Measurements from ENCODE around the gene CCDC88B.

CCDC88B gene

GRCh38 chr11:64360448-64360921 lies 20.5 kb downstream of the CCDC88B start:
- no peak for DNase-seq (ENCODE audit: low read depth)
- TF ChIP-seq CTCF (IDR thresholded peaks at IDR 0.05; ENCODE audit: low read depth, low read length, missing control alignments), result no peak
- H3K4me3 ChIP-seq (ENCODE audit: low read depth, low read length), result no peak overlapping the region

GRCh38 chr11:64361659-64362058 lies 21.7 kb downstream of the CCDC88B start:
- no peak for DNase-seq (ENCODE audit: low read depth)
- no peak overlapping the region for H3K4me3 ChIP-seq (ENCODE audit: low read depth, low read length)

DNA sequence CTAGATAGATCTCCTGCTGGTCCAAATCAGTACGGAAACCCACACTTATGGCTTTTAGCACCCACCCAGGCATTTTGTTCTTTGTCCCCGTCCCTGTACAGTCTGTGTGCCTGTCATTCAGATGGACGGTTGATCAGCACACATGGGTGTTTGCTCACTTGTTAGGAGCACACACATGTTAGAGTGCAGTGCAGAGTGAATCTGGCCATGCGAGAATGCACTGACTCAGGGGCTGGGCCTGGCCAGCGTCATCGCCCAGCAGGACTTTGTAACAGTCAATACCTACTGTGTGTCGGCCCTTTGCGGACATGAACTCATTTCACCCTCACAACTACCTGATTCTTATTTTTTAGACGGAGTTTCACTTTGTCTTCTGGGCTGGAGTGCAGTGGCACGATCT lies 22.3 kb downstream of the CCDC88B start:
- no peak for DNase-seq (ENCODE audit: low read depth)
- no peak for TF ChIP-seq CTCF (IDR thresholded peaks at IDR 0.05; ENCODE audit: low read depth, low read length, missing control alignments)
- no peak overlapping the region for H3K4me3 ChIP-seq (ENCODE audit: low read depth, low read length)

More at GRCh38 chr11:64361659-64362058, 21.7 kb downstream of the CCDC88B start:
- TF ChIP-seq CTCF (IDR thresholded peaks at IDR 0.05; ENCODE audit: low read depth, low read length, missing control alignments), result no peak

GRCh38 chr11:64364435-64364834 lies 24.4 kb downstream of the CCDC88B start:
- H3K4me3 ChIP-seq (ENCODE audit: low read depth, low read length), result no peak overlapping the region
- no peak for DNase-seq (ENCODE audit: low read depth)
- TF ChIP-seq CTCF (IDR thresholded peaks at IDR 0.05; ENCODE audit: low read depth, low read length, missing control alignments), result no peak

DNA sequence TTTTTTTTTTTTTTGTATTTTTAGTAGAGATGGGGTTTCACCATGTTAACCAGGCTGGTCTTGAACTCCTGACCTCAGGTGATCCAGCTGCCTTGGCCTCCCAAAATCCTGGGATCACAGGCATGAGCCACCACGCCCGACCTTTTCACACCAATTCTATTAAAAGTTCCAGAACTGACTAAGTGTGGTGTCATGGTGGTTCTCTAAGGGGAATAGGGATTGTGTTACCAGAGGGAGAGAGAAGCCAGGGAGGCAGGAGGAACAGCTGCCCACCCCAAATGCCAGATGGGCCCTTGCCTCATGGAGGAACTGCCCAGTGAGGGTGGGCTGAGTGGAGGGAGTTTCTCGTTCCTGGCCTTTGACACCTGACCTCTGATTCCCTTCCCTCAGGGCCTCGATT lies 24.9 kb downstream of the CCDC88B start:
- no peak for DNase-seq (ENCODE audit: low read depth)
- TF ChIP-seq CTCF (IDR thresholded peaks at IDR 0.05; ENCODE audit: low read depth, low read length, missing control alignments), result no peak
- H3K4me3 ChIP-seq (ENCODE audit: low read depth, low read length), result no peak overlapping the region

DNA sequence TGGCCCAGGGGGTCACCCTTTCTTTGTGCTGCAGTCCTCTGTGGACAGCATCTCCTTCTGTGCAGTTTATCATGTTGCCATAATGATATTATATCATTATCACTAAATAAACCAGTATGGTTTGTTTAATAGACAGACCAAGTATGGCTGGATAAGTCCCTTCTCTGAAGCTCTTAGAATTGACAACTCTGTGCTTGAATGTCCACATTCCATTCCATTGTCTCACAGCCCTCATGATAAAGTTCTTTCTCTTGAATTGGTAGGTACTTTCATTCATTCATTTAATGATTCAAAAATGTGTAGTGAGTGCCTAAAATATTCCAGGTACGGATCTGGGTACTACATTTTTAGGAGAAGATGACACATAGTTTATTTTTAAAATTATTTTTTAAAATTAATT lies 26.7 kb downstream of the CCDC88B start:
- DNase-seq (ENCODE audit: low read depth), result no peak
- TF ChIP-seq CTCF (IDR thresholded peaks at IDR 0.05; ENCODE audit: low read depth, low read length, missing control alignments), result no peak

DNA sequence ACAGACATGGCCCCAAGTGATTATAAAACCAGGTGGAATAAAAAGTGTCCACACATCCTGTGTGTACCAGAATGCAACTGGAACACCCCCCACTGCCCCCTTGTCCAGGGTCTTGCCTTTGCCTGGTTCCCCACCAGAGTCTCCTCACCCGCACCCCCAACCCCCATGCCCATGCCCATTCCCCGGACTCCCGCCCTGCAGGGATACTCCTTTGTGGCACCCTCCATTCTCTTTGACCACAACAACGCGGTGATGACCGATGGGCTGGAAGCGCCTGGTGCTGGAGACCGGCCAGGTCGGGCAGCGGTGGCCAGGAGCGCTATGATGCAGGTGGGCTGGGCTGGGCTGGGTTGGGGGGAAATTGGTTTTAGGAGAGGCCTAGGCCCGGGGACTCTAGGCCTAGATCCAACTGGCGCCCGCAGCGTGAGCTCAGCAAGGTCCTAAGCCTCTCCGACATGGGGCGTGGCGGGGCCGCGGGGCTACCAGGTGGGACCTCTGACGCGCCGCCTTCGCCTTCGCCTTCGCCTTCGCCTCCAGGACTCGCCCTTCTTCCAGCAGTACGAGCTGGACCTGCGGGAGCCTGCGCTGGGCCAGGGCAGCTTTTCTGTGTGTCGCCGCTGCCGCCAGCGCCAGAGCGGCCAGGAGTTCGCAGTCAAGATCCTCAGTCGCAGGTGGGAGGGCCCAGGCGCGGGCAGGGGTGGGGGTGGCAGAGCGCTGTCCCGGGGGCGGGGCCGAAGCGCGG lies 28.1 kb downstream of the CCDC88B start:
- no peak for DNase-seq (ENCODE audit: low read depth)
- no peak overlapping the region for H3K4me3 ChIP-seq (ENCODE audit: low read depth, low read length)
- no peak for TF ChIP-seq CTCF (IDR thresholded peaks at IDR 0.05; ENCODE audit: low read depth, low read length, missing control alignments)

More for the DNA sequence above, 26.7 kb downstream of the CCDC88B start:
- no peak overlapping the region for H3K4me3 ChIP-seq (ENCODE audit: low read depth, low read length)

Data from GM12864 (cell line).